Stomach (tissue), 4 donors: ENCODE measurements around the gene DPH7.

Experiments used
- CTCF ChIP-seq, 7 experiments: fragments of 450-650 bp in 4 of 7; fragments of 200-600 bp in 3 of 7; sonication (generic) in 3 of 7; IDR thresholded peaks; one replicate each; pipeline ENCODE4 v1.5.1; 2016 to 2019; ENCODE audit warnings: antibody characterized with exemption in 7 of 7, control low read depth in 2 of 7, mild to moderate bottlenecking in 1 of 7
- EP300 ChIP-seq: sonication (generic); formaldehyde crosslinking; IDR thresholded peaks from one replicate; pipeline ENCODE4 v1.6.1; 2017; ENCODE audit warnings: antibody characterized with exemption

- TF ChIP-seq CTCF (IDR thresholded peaks at IDR 0.05): no peak
- no peak for TF ChIP-seq EP300
Observed at GRCh38 chr9:137626464-137626863, 47.7 kb upstream of the DPH7 start.
